Measurements from ENCODE around the gene CDH16.
"Not testable (repeated sequence)": the region's sequence is repeated elsewhere in the genome, so short reads cannot be mapped to it uniquely, and the experiment has no call there.

Gene CDH16

GRCh38 chr16:66886914-66887313 is 31.8 kb downstream of the CDH16 start:
- Mint-ChIP-seq H3K27me3 (no peaks in the 10 kb centered on the region), H3K9me3 (no peaks in the 10 kb centered on the region), H3K4me3 (no peak overlapping the region), H3K4me1 (peaks cover 52% of the 10 kb centered on the region), H3K27ac (no peak overlapping the region)
- DNase-seq (no peak), ATAC-seq (no peak)

GRCh38 chr16:66886321-66886720 is 32.4 kb downstream of the CDH16 start:
- Mint-ChIP-seq H3K27ac (no peak overlapping the region), H3K9me3 (no peaks in the 10 kb centered on the region), H3K4me1 (peaks cover 56% of the 10 kb centered on the region), H3K4me3 (no peak overlapping the region), H3K27me3 (no peaks in the 10 kb centered on the region)
- ATAC-seq = no peak
- DNase-seq = no peak

GRCh38 chr16:66885491-66885890 is 33.2 kb downstream of the CDH16 start:
- peaks cover 56% of the 10 kb centered on the region for H3K4me1 Mint-ChIP-seq
- H3K27ac Mint-ChIP-seq = no peak overlapping the region

GRCh38 chr16:66882702-66883101 is 36.0 kb downstream of the CDH16 start:
- Mint-ChIP-seq H3K27ac (no peak overlapping the region), H3K4me1 (peaks cover 70% of the 10 kb centered on the region), H3K9me3 (no peaks in the 10 kb centered on the region), H3K4me3 (peak overlapping the region in 1 of 2 donors; percentile 4), H3K27me3 (no peaks in the 10 kb centered on the region)
- no peak for ATAC-seq
- no peak for DNase-seq

More at GRCh38 chr16:66885491-66885890, 33.2 kb downstream of the CDH16 start:
- no peak for ATAC-seq
- no peaks in the 10 kb centered on the region for H3K27me3 Mint-ChIP-seq
- no peak for DNase-seq
- no peaks in the 10 kb centered on the region for H3K9me3 Mint-ChIP-seq
- H3K4me3 Mint-ChIP-seq = no peak overlapping the region

DNA sequence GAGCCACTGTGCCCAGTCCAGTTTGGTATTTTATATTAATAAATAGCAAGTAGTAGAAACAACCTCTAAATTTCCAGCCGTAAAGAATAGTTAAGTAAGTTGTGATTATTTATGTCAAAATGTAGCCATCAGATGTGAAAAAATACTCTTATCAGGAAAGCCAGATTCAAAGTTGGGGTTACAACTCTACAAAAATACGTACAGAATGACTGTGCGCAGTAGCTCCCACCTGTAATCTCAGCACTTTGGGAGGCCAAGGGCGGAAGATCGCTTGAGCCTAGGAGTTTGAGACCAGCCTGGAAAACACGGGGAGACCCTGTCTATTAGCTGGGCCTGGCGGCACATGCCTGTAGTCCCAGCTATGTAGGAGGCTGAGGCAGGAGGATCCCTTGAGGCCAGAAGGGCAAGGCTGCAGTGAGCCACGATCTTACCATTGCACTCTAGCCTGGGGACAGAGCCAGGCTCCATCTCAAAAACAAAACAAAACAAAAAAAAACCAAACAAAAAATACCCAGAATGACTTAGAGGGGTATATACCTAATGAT is 36.6 kb downstream of the CDH16 start:
- DNase-seq (no peak), ATAC-seq (no peak)
- Mint-ChIP-seq H3K4me1 (peaks cover 65% of the 10 kb centered on the region), H3K27me3 (no peaks in the 10 kb centered on the region), H3K27ac (no peak overlapping the region), H3K4me3 (peak overlapping the region; percentile 43 to 93), H3K9me3 (no peaks in the 10 kb centered on the region)

DNA sequence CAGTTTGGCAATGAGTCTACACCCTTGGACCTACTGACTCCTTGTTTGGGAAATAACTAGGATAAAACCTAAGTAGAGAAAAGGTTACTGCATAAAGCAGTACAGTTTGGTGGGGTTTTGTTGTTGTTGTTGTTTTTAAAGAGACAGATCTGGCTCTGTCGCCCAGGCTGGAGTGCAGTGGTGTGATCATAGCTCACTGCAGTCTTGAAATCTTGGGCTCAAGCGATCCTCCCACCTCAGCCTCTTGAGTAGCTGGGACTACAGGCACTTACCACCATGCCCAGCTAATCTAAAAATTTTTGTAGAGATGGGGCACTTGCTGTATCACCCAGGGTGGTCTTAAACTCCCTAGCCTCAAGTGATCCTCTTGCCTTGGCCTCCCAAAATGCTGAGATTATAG is 37.1 kb downstream of the CDH16 start:
- peak overlapping the region; percentile 93 to 98 for H3K4me3 Mint-ChIP-seq
- no peak overlapping the region for H3K27ac Mint-ChIP-seq
- peaks cover 61% of the 10 kb centered on the region for H3K4me1 Mint-ChIP-seq
- DNase-seq = no peak
- ATAC-seq = no peak
- H3K27me3 Mint-ChIP-seq = no peaks in the 10 kb centered on the region
- H3K9me3 Mint-ChIP-seq = no peaks in the 10 kb centered on the region

DNA sequence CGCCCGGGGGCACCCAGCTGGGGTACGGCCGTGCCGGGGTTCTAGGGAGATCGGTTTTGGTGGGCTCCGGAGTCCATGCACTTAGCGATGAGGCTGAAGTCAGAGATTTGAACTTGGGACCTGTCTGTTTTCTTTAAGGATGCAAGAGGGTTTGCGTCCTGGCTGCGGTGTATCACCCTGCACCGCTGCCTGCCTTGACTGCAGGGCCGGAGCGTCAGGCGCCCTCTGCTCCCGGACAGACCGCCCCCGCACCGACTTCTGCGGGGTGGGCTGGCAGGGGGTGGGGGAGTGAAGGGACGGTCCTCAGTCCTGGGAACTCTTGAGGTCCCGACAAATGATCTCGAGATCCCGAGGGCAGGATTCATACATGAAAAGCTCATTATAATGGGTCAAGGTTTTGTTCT is 37.7 kb downstream of the CDH16 start:
- Mint-ChIP-seq H3K27me3 (no peaks in the 10 kb centered on the region), H3K4me3 (peak overlapping the region; percentile 93 to 98), H3K9me3 (peaks cover 4 to 5% of the 10 kb centered on the region in 2 donors), H3K4me1 (peaks cover 64% of the 10 kb centered on the region), H3K27ac (no peak overlapping the region)
- ATAC-seq (peak; percentile 9), DNase-seq (peak in 1 of 2 donors; percentile 52)

DNA sequence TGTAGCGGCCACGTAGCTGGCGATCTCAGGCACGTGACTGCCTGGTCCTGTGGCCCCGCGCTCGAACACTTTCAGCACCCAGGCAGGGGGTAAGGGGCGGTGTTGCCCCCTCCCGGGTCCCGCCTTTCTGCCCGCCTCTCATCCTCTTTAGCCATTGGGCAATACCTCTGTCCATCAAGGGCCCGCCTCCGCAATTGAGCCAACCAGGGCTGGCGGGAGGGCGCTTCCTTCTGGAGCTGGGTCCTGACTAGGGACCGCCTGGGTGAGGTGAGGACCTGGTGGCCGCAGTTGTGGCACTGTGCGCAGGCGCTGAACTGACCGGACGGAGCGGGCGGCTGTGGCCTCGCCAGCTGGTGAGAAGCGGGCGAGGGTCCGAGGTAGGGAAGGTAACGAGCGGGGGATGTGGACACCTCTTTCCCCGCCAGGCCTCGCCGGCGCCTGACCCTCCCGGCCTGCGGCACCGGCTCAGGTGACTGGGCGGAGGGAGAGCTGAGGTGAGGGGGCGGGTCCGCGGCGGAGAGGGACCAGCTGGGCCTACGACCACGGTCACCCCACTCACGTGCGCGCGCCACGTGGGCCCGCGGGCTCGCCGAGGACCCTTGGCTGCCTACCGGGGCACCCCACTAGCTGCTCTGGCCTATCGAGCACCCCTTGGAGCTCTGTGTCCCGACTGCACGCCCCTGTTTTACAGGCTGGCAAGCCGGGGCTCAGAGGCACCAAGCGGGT is 38.2 kb downstream of the CDH16 start, which contains the start of gene PDP2:
Gene PDP2 (plus strand): TSS at position 228 of the 726 bp plus-strand sequence. CDS start 3,770 bp downstream, outside the sequence.
- H3K9me3 Mint-ChIP-seq = peaks cover 5 to 7% of the 10 kb centered on the region in 2 donors
- peak; percentile 94 for ATAC-seq
- H3K27ac Mint-ChIP-seq = peak within 1 kb of the TSS; percentile 97 to 99
- peak within 1 kb of the TSS; percentile 93 to 98 for H3K4me3 Mint-ChIP-seq
- peaks cover 66% of the 10 kb centered on the region for H3K4me1 Mint-ChIP-seq
- peak; percentile 90 to 94 for DNase-seq
- no peaks in the 10 kb centered on the region for H3K27me3 Mint-ChIP-seq

GRCh38 chr16:66878067-66878466 is 40.6 kb downstream of the CDH16 start:
- no peaks in the 10 kb centered on the region for H3K27me3 Mint-ChIP-seq
- peaks cover 5 to 7% of the 10 kb centered on the region in 2 donors for H3K9me3 Mint-ChIP-seq
- peaks cover 75% of the 10 kb centered on the region for H3K4me1 Mint-ChIP-seq
- H3K4me3 Mint-ChIP-seq = peak overlapping the region; percentile 39 to 64
- H3K27ac Mint-ChIP-seq = peak overlapping the region; percentile 5 to 75
- ATAC-seq (peak; percentile 60), DNase-seq (peak; percentile 40 to 76)

DNA sequence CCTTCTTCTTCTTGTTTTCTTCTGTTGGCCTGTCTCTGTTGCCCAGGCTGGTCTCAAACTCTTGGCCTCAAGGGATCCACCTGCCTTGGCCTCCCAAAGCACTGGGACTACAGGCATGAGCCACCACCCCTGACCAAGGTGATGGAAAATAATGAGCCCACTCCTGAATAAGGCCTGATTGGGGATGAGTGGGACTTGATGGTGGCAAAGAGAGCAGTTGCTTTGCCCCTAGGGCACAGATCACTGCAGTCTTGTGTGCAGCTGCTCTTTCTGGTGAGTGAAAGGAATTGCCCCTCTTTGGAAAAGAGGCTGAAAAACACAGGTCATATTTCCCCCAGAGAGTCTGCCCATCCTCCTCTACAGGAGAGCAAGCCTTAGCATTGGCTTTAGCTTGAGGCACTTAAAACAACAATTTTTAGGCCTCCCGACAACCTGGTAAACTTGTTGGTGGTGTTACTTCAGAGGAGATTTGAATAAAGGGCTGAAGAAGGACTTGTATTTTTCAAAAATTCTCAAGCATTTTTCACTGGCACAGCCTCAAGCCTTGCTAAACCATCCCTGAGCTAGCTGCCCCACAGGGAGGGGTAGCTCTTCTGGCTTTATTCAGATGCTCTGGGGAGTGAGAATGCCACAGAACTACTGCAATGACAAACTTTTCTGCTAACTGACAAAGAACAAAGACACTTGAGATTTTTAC is 44.5 kb downstream of the CDH16 start:
- peaks cover 5 to 7% of the 10 kb centered on the region in 2 donors for H3K9me3 Mint-ChIP-seq
- peak; percentile 35 to 37 for DNase-seq
- peaks cover 11% of the 10 kb centered on the region for H3K27me3 Mint-ChIP-seq
- peak overlapping the region; percentile 87 to 91 for H3K27ac Mint-ChIP-seq
- ATAC-seq = peak; percentile 33
- H3K4me1 Mint-ChIP-seq = peaks cover 71% of the 10 kb centered on the region
- peak overlapping the region; percentile 75 to 76 for H3K4me3 Mint-ChIP-seq

DNA sequence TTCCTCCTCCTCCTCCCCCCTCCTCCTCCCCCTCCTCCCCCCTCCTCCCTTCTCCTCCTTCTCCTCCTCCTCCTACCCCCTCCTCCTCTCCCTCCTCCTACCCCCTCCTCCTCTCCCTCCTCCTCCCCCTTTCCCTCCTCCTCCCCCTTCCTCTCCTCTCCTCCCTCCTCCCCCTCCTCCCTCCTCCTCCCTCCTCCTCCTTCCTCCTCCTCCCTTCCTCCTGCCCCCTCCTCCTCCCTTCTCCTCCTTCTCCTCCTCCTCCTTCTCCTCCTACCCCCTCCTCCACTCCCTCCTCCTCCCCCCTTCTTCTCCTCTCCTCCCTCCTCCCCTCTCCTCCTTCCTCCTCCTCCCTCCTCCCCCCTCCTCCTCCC is 45.0 kb downstream of the CDH16 start:
- DNase-seq (no peak), ATAC-seq (no peak)
- peaks cover 65% of the 10 kb centered on the region for H3K4me1 Mint-ChIP-seq
- peaks cover 11% of the 10 kb centered on the region for H3K27me3 Mint-ChIP-seq
- H3K4me3 Mint-ChIP-seq = peak overlapping the region; percentile 77 to 86
- peak overlapping the region in 1 of 2 donors; percentile 87 for H3K27ac Mint-ChIP-seq
- H3K9me3 Mint-ChIP-seq = peaks cover 5 to 7% of the 10 kb centered on the region in 2 donors

GRCh38 chr16:66872943-66873684 is 45.6 kb downstream of the CDH16 start:
- peak; percentile 95 to 97 for DNase-seq

GRCh38 chr16:66872559-66872942 is 46.1 kb downstream of the CDH16 start:
- Mint-ChIP-seq H3K4me1 (peaks cover 54% of the 10 kb centered on the region), H3K4me3 (peak overlapping the region; percentile 77 to 86), H3K9me3 (peaks cover 5 to 7% of the 10 kb centered on the region in 2 donors), H3K27me3 (peaks cover 11% of the 10 kb centered on the region), H3K27ac (no peak overlapping the region)
- no peak for DNase-seq
- ATAC-seq = no peak

More at GRCh38 chr16:66872943-66873684, 45.6 kb downstream of the CDH16 start:
- peak overlapping the region; percentile 77 to 86 for H3K4me3 Mint-ChIP-seq
- peaks cover 60% of the 10 kb centered on the region for H3K4me1 Mint-ChIP-seq
- H3K27me3 Mint-ChIP-seq = peaks cover 11% of the 10 kb centered on the region
- peak; percentile 92 for ATAC-seq
- H3K9me3 Mint-ChIP-seq = peaks cover 5 to 7% of the 10 kb centered on the region in 2 donors
- peak overlapping the region in 1 of 2 donors; percentile 37 for H3K27ac Mint-ChIP-seq

GRCh38 chr16:66871840-66872239 is 46.8 kb downstream of the CDH16 start:
- Mint-ChIP-seq H3K4me1 (peaks cover 54% of the 10 kb centered on the region), H3K27ac (no peak overlapping the region), H3K27me3 (peaks cover 11% of the 10 kb centered on the region), H3K4me3 (no peak overlapping the region), H3K9me3 (peaks cover 5 to 7% of the 10 kb centered on the region in 2 donors)
- DNase-seq (no peak), ATAC-seq (no peak)

DNA sequence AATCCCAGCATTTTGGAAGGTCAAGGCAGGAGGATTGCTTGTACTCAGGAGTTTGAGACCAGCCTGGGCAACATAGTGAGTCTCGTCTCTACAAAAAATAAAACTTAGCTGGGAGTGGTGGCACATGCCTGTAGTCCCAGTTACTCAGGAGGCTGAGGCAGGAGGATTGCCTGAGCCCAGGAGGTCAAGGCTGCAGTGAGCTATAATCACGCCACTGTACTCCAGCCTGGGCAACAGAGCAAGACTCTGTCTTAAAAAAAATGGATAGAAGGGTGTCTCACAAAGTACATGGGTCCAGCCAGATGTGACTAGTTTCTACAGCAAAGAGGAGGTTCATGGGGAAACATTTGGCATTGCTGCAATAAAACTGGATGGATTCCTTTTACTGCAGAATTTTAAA is 47.3 kb downstream of the CDH16 start:
- H3K27me3 Mint-ChIP-seq = peaks cover 11% of the 10 kb centered on the region
- H3K4me3 Mint-ChIP-seq, H3K9me3 Mint-ChIP-seq, DNase-seq, ATAC-seq, H3K27ac Mint-ChIP-seq: not testable (repeated sequence)
- H3K4me1 Mint-ChIP-seq = peaks cover 51% of the 10 kb centered on the region

Data from stimulated activated naive CD8-positive, alpha-beta T cell treated with anti-CD3 and anti-CD28 coated beads, Interleukin-15, amount 100 ng/mL, for 72 hours (primary cell).